Hippocampal formation (tissue), 2 donors: ENCODE results near the gene OR10A6.

Experiments
- DNase-seq, 2 donors: peaks; one replicate each; lab custom pipeline; 2025; lab: John Stamatoyannopoulos, UW

The OR10A6 gene

DNA sequence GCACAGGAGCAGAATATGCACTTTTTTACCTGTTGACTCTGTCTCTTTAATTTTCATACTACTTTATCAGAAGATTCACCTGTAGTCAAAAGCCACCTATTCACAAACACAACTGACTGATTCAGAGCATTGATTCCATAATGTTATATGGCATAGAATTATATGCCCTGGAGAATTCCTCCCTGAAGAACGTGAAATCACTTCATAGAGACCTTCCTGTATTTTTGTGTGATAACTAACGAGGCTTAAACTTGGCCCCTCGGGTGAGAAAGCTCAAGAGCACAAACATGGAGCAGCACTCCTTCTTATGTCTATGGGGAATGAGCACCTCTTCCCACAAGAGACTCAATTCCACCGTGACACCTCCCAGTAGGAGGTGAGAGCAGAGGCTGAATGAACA, at the start of gene OR10A6:
Gene OR10A6, minus strand, starts transcription at position 101 of the 400 bp plus-strand sequence. CDS start 2,606 bp downstream, outside the sequence.
- DNase-seq, result no peak

GRCh38 chr11:7977232-7977917, 46.3 kb upstream of the OR10A6 start:
- DNase-seq, result no peak

GRCh38 chr11:7974668-7975067, 43.6 kb upstream of the OR10A6 start:
- no peak for DNase-seq

DNA sequence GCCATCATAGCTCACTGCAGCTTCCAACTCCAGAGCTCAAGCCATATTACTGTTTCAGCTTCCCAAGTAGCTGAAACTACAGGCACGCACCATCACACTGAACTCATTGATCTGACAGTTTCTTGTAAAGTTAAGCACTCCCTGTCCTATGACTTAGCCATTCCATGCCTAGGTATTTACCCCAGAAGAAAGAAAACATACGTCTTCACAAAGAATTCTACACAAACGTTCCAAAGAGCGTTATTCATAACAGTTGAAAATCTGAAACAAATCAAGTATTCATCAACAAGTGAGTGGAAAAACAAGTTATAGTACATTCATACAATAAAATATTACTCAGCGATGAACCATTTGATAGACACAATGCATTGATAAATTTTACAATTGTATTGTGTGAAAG, 41.9 kb upstream of the OR10A6 start:
- DNase-seq, result no peak

- no peak for DNase-seq
Observed at GRCh38 chr11:7971846-7972245, 40.8 kb upstream of the OR10A6 start.

GRCh38 chr11:7969756-7970646, 38.9 kb upstream of the OR10A6 start:
- no peak for DNase-seq

DNA sequence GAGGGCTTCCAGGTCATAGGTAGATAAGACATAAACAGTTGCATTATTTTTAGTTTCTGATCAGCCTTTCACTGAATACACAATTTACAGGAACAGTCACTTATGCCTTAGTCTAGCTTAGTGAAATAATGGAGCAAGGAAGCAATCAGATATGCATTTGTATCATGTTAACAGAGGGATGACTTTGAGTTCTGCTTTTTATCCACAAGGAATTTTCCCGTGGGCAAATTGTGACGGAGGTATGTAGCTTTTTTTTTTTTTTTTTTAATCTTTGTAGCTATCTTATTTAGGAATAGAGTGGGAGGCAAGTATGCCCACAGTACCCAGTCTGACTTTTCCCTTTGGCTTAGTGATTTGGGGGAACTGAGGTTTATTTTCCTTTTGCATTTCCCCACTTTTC, 37.6 kb upstream of the OR10A6 start:
- no peak for DNase-seq

- DNase-seq, result no peak
Observed at GRCh38 chr11:7967826-7968225, 36.8 kb upstream of the OR10A6 start.

- DNase-seq, result no peak
Observed at GRCh38 chr11:7967097-7967496, 36.0 kb upstream of the OR10A6 start.

GRCh38 chr11:7965386-7965785, 34.3 kb upstream of the OR10A6 start, which contains the start of gene NLRP10:
TSS of gene NLRP10 (minus strand) at chr11:7965447. CDS start at chr11:7963495, 1,952 bp downstream.
- no peak for DNase-seq

GRCh38 chr11:7964873-7965272, 33.8 kb upstream of the OR10A6 start:
- DNase-seq, result no peak

DNA sequence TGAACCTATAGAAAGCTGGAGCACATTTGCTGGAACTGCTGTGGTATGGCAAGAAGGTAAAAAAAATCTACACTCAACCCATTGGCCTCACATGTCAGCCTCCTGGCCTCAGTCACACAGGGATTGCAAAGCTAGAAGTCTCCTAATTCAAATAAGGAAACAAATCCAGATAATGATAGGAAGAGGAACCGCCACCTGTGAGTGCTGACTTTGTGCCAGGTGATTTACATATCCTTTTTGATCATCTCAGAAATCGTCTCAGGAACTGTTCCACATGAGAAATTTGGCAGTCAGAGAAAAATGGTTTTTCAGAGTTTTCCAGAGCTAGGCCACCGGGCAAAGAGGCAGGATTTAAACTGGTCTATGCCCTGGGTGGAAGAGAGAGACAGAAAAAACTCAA, 33.2 kb upstream of the OR10A6 start:
- no peak for DNase-seq

DNA sequence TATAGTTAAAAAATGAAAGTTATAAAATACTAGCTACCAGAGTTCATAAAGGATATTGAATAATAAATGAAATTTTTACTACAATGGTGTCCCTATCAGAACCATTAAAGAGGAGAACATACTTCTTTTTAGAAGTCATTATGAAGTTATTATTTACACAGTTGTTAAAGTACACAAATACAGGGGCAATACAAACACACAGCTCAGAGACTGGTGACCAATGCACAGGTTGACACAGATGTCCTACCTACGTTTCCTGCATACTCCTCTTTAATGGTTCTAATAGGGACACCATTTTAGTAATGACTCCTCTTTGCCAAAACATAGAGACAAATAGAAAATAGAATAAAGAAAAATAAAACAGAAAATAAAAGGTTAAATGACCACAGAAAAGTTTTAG, 24.1 kb upstream of the OR10A6 start:
- DNase-seq, result no peak

- DNase-seq, result no peak
Observed at GRCh38 chr11:7949934-7950333, 18.9 kb upstream of the OR10A6 start.

GRCh38 chr11:7944123-7944522, 13.1 kb upstream of the OR10A6 start:
- DNase-seq, result no peak

DNA sequence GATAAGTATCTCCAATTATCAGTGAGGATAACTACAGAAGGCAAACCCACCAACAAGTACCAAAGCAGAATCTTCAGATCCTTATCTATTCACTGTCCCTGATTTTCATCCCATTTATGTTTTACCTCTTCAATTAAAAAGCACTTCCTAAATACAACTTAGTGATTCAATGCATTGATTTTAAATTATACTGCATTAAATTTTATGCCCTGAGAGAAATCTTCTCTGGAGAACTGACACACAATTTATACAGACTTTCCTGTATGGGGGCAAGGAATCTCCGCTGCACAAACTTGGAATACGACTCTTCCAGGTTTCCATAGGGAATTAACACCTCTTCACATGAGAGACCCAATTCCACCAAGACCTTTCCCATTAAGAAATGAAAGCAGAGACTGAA, 10.5 kb upstream of the OR10A6 start, which contains the start of gene OR10A3:
Gene OR10A3, minus strand, starts transcription at position 101 of the 400 bp plus-strand sequence. CDS start 2,188 bp downstream, outside the sequence.
- DNase-seq, result no peak

- no peak for DNase-seq
Observed at GRCh38 chr11:7941146-7941545, 10.1 kb upstream of the OR10A6 start.

GRCh38 chr11:7936615-7937014, 5.5 kb upstream of the OR10A6 start:
- DNase-seq, result no peak

DNA sequence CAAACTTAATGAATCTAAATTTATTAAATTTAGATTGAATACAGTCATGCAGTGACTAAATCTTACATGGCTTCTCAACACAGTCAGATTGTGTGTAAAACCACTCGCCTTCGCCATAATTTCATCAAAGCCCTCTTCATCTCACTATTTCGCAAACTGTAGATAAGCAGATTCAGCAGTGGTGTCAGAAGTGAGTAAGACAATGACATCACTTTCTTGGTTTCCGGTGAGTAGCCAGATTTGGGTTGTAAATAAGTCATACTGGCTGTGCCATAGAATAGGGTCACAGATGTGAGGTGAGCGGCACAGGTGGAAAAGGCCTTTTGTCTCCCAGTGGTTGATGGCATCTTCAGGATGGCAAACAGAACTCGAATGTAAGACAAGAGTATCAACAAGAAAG, 3.4 kb downstream of the OR10A6 start:
- no peak for DNase-seq

GRCh38 chr11:7924536-7924935, 6.5 kb downstream of the OR10A6 start:
- DNase-seq, result no peak

GRCh38 chr11:7918141-7918540, 12.9 kb downstream of the OR10A6 start:
- no peak for DNase-seq

GRCh38 chr11:7911011-7911410, 20.1 kb downstream of the OR10A6 start:
- no peak for DNase-seq

DNA sequence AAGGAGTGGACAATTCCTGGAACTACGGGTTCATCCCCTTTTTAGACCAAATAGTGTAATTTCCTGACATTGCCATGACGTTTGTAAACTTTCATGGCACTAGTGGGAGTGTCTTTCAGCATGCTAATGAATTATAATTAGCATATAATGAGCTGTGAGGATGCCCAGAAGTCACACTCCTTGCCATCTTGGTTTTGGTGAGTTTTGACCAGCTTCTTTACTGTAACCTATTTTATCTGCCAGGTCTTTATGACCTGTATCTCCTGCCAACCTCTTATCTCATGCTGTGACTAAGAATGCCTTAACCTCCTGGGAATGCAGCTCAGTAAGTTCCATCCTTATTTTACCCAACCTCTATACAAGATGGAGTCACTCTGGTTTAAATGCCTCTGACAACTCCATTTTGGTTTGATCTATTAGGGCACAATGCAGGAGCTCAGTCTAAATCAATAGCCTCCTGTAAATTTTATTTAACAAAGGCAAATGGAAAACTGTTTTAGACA, 20.7 kb downstream of the OR10A6 start:
- no peak for DNase-seq
